ENCODE measurements around the gene MAPKAP1.

- TF ChIP-seq, protein P1, sequence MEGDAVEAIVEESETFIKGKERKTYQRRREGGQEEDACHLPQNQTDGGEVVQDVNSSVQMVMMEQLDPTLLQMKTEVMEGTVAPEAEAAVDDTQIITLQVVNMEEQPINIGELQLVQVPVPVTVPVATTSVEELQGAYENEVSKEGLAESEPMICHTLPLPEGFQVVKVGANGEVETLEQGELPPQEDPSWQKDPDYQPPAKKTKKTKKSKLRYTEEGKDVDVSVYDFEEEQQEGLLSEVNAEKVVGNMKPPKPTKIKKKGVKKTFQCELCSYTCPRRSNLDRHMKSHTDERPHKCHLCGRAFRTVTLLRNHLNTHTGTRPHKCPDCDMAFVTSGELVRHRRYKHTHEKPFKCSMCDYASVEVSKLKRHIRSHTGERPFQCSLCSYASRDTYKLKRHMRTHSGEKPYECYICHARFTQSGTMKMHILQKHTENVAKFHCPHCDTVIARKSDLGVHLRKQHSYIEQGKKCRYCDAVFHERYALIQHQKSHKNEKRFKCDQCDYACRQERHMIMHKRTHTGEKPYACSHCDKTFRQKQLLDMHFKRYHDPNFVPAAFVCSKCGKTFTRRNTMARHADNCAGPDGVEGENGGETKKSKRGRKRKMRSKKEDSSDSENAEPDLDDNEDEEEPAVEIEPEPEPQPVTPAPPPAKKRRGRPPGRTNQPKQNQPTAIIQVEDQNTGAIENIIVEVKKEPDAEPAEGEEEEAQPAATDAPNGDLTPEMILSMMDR (IDR thresholded peaks at IDR 0.05; ENCODE audit: low read depth, low read length), result no peak
- no peak for TF ChIP-seq MYC (IDR thresholded peaks at IDR 0.05; ENCODE audit: low read depth, low read length)
Observed at GRCh38 chr9:125746774-125747052, 39.7 kb upstream of the MAPKAP1 start.

Data from NB4 (cell line).